HG02870 (cell line): Measurements from ENCODE around the gene DPCD.

Experiments
- ATAC-seq: cut with Tn5 transposase; IDR thresholded peaks from one replicate; pipeline ENCODE4 v1.9.1; 2021; ENCODE audit warnings: mild to moderate bottlenecking, moderate library complexity; ENCODE audit not compliant: unreplicated experiment

Gene DPCD

GRCh38 chr10:101566333-101567164 is 21.6 kb upstream of the DPCD start:
- no peak for ATAC-seq

- no peak for ATAC-seq
These were observed 20.7 kb upstream of the DPCD start for GRCh38 chr10:101567165-101568006.

GRCh38 chr10:101568054-101568745 is 19.9 kb upstream of the DPCD start:
- ATAC-seq, result no peak

GRCh38 chr10:101569323-101569621 is 18.8 kb upstream of the DPCD start:
- no peak for ATAC-seq

GRCh38 chr10:101569622-101570427 is 18.3 kb upstream of the DPCD start:
- ATAC-seq, result peak; percentile 54

GRCh38 chr10:101570428-101571270 is 17.5 kb upstream of the DPCD start:
- ATAC-seq, result no peak

- ATAC-seq, result no peak
These were observed 16.7 kb upstream of the DPCD start for GRCh38 chr10:101571271-101571925.

- no peak for ATAC-seq
These were observed 16.0 kb upstream of the DPCD start for GRCh38 chr10:101572126-101572525.

- ATAC-seq, result no peak
These were observed 15.3 kb upstream of the DPCD start for GRCh38 chr10:101572785-101573184.

- ATAC-seq, result no peak
These were observed 14.0 kb upstream of the DPCD start for GRCh38 chr10:101573885-101574753.

GRCh38 chr10:101575091-101575490 is 13.0 kb upstream of the DPCD start:
- ATAC-seq, result no peak

- no peak for ATAC-seq
These were observed 12.4 kb upstream of the DPCD start for GRCh38 chr10:101575580-101576210.

- no peak for ATAC-seq
These were observed 11.8 kb upstream of the DPCD start for GRCh38 chr10:101576211-101576863.

- no peak for ATAC-seq
These were observed 10.8 kb upstream of the DPCD start for GRCh38 chr10:101577121-101577871.

- no peak for ATAC-seq
These were observed 9.9 kb upstream of the DPCD start for GRCh38 chr10:101578192-101578591.

- ATAC-seq, result no peak
These were observed 9.2 kb upstream of the DPCD start for GRCh38 chr10:101578803-101579515.
